OCI-LY1 (cell line): ENCODE measurements around the gene ITGAV.

Source experiments
- H2AFZ ChIP-seq: fragments of 200-600 bp; sonication (generic), shearing (Covaris generic); 2 replicates; pipeline ENCODE4 v1.6.0; 2014; ENCODE audit warnings: antibody characterized with exemption, mild to moderate bottlenecking, low read length
- H3F3A ChIP-seq: fragments of 200-600 bp; sonication (generic), shearing (Covaris generic); 2 replicates; pipeline ENCODE4 v1.6.0; 2014; ENCODE audit warnings: mild to moderate bottlenecking, antibody characterized with exemption, low read length, moderate library complexity; ENCODE audit not compliant: insufficient read depth
- H3K27ac ChIP-seq: fragments of 200-600 bp; sonication (generic); 2 replicates; pipeline ENCODE4 v1.5.1; 2014; ENCODE audit warnings: low read length, mixed run types, mild to moderate bottlenecking, low read depth; ENCODE audit not compliant: poor library complexity, severe bottlenecking
- H3K27me3 ChIP-seq: fragments of 200-600 bp; sonication (generic); 2 replicates; pipeline ENCODE4 v1.6.0; 2014; ENCODE audit warnings: antibody characterized with exemption, mild to moderate bottlenecking, low read length, moderate library complexity; ENCODE audit not compliant: insufficient read depth
- H3K36me3 ChIP-seq: fragments of 200-600 bp; sonication (generic); 2 replicates; pipeline ENCODE4 v1.6.1; 2014; ENCODE audit warnings: mild to moderate bottlenecking, antibody characterized with exemption, low read length, moderate library complexity, mixed read lengths; ENCODE audit not compliant: insufficient read depth
- H3K4me1 ChIP-seq: fragments of 200-600 bp; sonication (generic); 2 replicates; pipeline ENCODE4 v1.5.1; 2014; ENCODE audit warnings: mild to moderate bottlenecking, low read length, moderate library complexity; ENCODE audit not compliant: insufficient read depth, severe bottlenecking
- H3K4me2 ChIP-seq: fragments of 200-600 bp; sonication (generic), shearing (Covaris generic); 2 replicates; pipeline ENCODE4 v1.6.1; 2014; ENCODE audit warnings: low read length
- H3K4me3 ChIP-seq: fragments of 200-600 bp; sonication (generic); 2 replicates; pipeline ENCODE4 v1.5.1; 2014; ENCODE audit warnings: low read length, low read depth, mild to moderate bottlenecking, mixed read lengths; ENCODE audit not compliant: poor library complexity, severe bottlenecking
- H3K79me2 ChIP-seq: fragments of 200-600 bp; shearing (Covaris generic); 2 replicates; pipeline ENCODE4 v1.6.1; 2016; ENCODE audit warnings: mixed run types, low read length, mixed read lengths; ENCODE audit not compliant: insufficient read depth
- H3K9ac ChIP-seq: fragments of 200-600 bp; sonication (generic), shearing (Covaris generic); 2 replicates; pipeline ENCODE4 v1.6.1; 2014; ENCODE audit warnings: mild to moderate bottlenecking, low read length, mixed read lengths
- H3K9me2 ChIP-seq: fragments of 200-600 bp; sonication (generic), shearing (Covaris generic); 2 replicates; pipeline ENCODE4 v1.6.1; 2014; ENCODE audit warnings: low read depth, mild to moderate bottlenecking, low read length, mixed read lengths
- H3K9me3 ChIP-seq: fragments of 200-600 bp; shearing (Covaris generic); 2 replicates; pipeline ENCODE4 v1.6.1; 2014; ENCODE audit warnings: low read length, mixed read lengths
- H4K20me1 ChIP-seq: fragments of 200-600 bp; sonication (generic), shearing (Covaris generic); 2 replicates; pipeline ENCODE4 v1.6.0; 2016; ENCODE audit warnings: mild to moderate bottlenecking, low read length; ENCODE audit not compliant: insufficient read depth
- CTCF ChIP-seq: fragments of 200-600 bp; sonication (generic), shearing (Covaris generic); IDR thresholded peaks from 2 replicates; pipeline ENCODE4 v1.5.1; 2017; ENCODE audit warnings: mild to moderate bottlenecking, antibody characterized with exemption, low read length, moderate library complexity, mixed read lengths
- EZH2 ChIP-seq: fragments of 200-600 bp; sonication (generic), shearing (Covaris generic); IDR thresholded peaks from 2 replicates; pipeline ENCODE4 v1.8.0; 2017; ENCODE audit warnings: borderline replicate concordance, mixed run types, mild to moderate bottlenecking, antibody characterized with exemption, low read length, moderate library complexity, mixed read lengths

The ITGAV gene

GRCh38 chr2:186641807-186642321 is 52.0 kb downstream of the ITGAV start:
- no peaks in the 10 kb centered on the region for H3K4me1 ChIP-seq
- TF ChIP-seq CTCF (peak; percentile 78), EZH2 (no peak)
- no peak overlapping the region for H3K27ac ChIP-seq
- no peak overlapping the region for H2AFZ ChIP-seq
- no peaks in the 10 kb centered on the region for H3F3A ChIP-seq
- no peaks in the 10 kb centered on the region for H3K79me2 ChIP-seq
- H3K4me3 ChIP-seq = no peak overlapping the region
- no peaks in the 10 kb centered on the region for H3K9me2 ChIP-seq
- no peak overlapping the region for H3K9ac ChIP-seq
- no peaks in the 10 kb centered on the region for H3K36me3 ChIP-seq
- no peaks in the 10 kb centered on the region for H3K9me3 ChIP-seq
- H3K27me3 ChIP-seq = no peaks in the 10 kb centered on the region
- H4K20me1 ChIP-seq = no peaks in the 10 kb centered on the region
- no peak overlapping the region for H3K4me2 ChIP-seq

- Histone ChIP-seq H3K9ac (no peak overlapping the region), H3K9me3 (no peaks in the 10 kb centered on the region)
Observed at GRCh38 chr2:186644791-186645190, 54.9 kb downstream of the ITGAV start.

GRCh38 chr2:186645999-186646398 is 56.1 kb downstream of the ITGAV start:
- H3K36me3 ChIP-seq = no peaks in the 10 kb centered on the region
- no peak overlapping the region for H3K4me3 ChIP-seq
- H3K9me2 ChIP-seq = no peaks in the 10 kb centered on the region
- no peak overlapping the region for H3K9ac ChIP-seq
- no peak overlapping the region for H3K27ac ChIP-seq
- no peak overlapping the region for H3K4me2 ChIP-seq
- H3K27me3 ChIP-seq = no peaks in the 10 kb centered on the region
- no peaks in the 10 kb centered on the region for H3K4me1 ChIP-seq
- H4K20me1 ChIP-seq = no peaks in the 10 kb centered on the region
- TF ChIP-seq CTCF (no peak), EZH2 (no peak)
- no peaks in the 10 kb centered on the region for H3K9me3 ChIP-seq
- H3K79me2 ChIP-seq = no peaks in the 10 kb centered on the region
- H3F3A ChIP-seq = no peaks in the 10 kb centered on the region
- H2AFZ ChIP-seq = no peak overlapping the region

More at GRCh38 chr2:186644791-186645190, 54.9 kb downstream of the ITGAV start:
- no peaks in the 10 kb centered on the region for H3K79me2 ChIP-seq
- H2AFZ ChIP-seq = no peak overlapping the region
- no peaks in the 10 kb centered on the region for H3K9me2 ChIP-seq
- no peaks in the 10 kb centered on the region for H4K20me1 ChIP-seq
- TF ChIP-seq EZH2 (no peak), CTCF (no peak)
- H3K4me3 ChIP-seq = no peak overlapping the region
- no peaks in the 10 kb centered on the region for H3K4me1 ChIP-seq
- H3F3A ChIP-seq = no peaks in the 10 kb centered on the region
- no peak overlapping the region for H3K4me2 ChIP-seq
- H3K27ac ChIP-seq = no peak overlapping the region
- no peaks in the 10 kb centered on the region for H3K27me3 ChIP-seq
- H3K36me3 ChIP-seq = no peaks in the 10 kb centered on the region
